PC-3 (cell line): ENCODE measurements around the gene REEP3. TPM values are rescaled to one million over a fixed set of nuclear protein-coding genes. Genes with fewer than 3 reads are reported as not detected.

ENCODE experiments used
- ATAC-seq: fragments of 200-7000 bp; cut with Tn5 transposase; 2 replicates; pipeline ENCODE4 v1.9.1; 2020; ENCODE audit warnings: mild to moderate bottlenecking, moderate library complexity
- BruUV-seq: library from RNA; stranded (reverse); fragments of 400-500 nt; replicated peaks from 2 replicates; lab custom pipeline; 2021; lab: Mats Ljungman, UMichigan
- CTCF ChIA-PET: fragments of 300-600 bp; sonication (Branson Sonifier 250); formaldehyde crosslinking; loops from one replicate; lab custom pipeline; 2022; ENCODE audit warnings: antibody characterized with exemption; lab: Charles Lee
- POLR2A ChIA-PET: fragments of 300-600 bp; sonication (Branson Sonifier 250); formaldehyde crosslinking; loops from one replicate; lab custom pipeline; 2022; ENCODE audit warnings: antibody characterized with exemption; ENCODE audit not compliant: unreplicated experiment; lab: Charles Lee
- DNase-seq: peaks from one replicate; pipeline ENCODE4 v3.0.0-alpha.2; 2015
- H2AFZ ChIP-seq: fragments of 300-600 bp; sonication (generic); 2 replicates; pipeline ENCODE4 v1.6.0; 2016; ENCODE audit warnings: antibody characterized with exemption, low read length
- H3F3A ChIP-seq: fragments of 300-600 bp; sonication (generic); one replicate; pipeline ENCODE4 v1.6.0; 2017; ENCODE audit warnings: antibody characterized with exemption, low read length, control low read depth, mild to moderate bottlenecking; ENCODE audit not compliant: unreplicated experiment
- H3K27ac ChIP-seq: fragments of 300-600 bp; sonication (generic); 2 replicates; pipeline ENCODE4 v1.5.1; 2016; ENCODE audit warnings: mild to moderate bottlenecking, low read length
- H3K27me3 ChIP-seq: fragments of 300-600 bp; sonication (generic); 2 replicates; pipeline ENCODE4 v1.6.1; 2016; ENCODE audit warnings: low read length, mixed read lengths
- H3K36me3 ChIP-seq: fragments of 300-600 bp; sonication (generic); 2 replicates; pipeline ENCODE4 v1.6.1; 2016; ENCODE audit warnings: low read depth, mixed run types, low read length, mixed read lengths
- H3K4me1 ChIP-seq: fragments of 300-600 bp; sonication (generic); 2 replicates; pipeline ENCODE4 v1.5.1; 2016; ENCODE audit warnings: low read length; ENCODE audit not compliant: insufficient read depth
- H3K4me2 ChIP-seq: fragments of 300-600 bp; sonication (generic); 2 replicates; pipeline ENCODE4 v1.6.0; 2016; ENCODE audit warnings: low read length
- H3K4me3 ChIP-seq: fragments of 300-600 bp; sonication (generic); 2 replicates; pipeline ENCODE4 v1.5.1; 2016; ENCODE audit warnings: mild to moderate bottlenecking, low read length, mixed read lengths
- H3K79me2 ChIP-seq: fragments of 300-600 bp; sonication (generic); 2 replicates; pipeline ENCODE4 v1.6.1; 2017; ENCODE audit warnings: low read length, mixed read lengths
- H3K9ac ChIP-seq: fragments of 300-600 bp; sonication (generic); 2 replicates; pipeline ENCODE4 v1.6.0; 2016; ENCODE audit warnings: mild to moderate bottlenecking, low read length
- H3K9me2 ChIP-seq: fragments of 300-600 bp; sonication (generic); replicated peaks from 2 replicates; pipeline ENCODE4 v1.6.1; 2016; ENCODE audit warnings: mixed run types, low read length, mixed read lengths
- H3K9me3 ChIP-seq: fragments of 300-600 bp; sonication (generic); 2 replicates; pipeline ENCODE4 v1.6.1; 2016; ENCODE audit warnings: low read length, mixed read lengths
- H4K20me1 ChIP-seq: fragments of 300-600 bp; sonication (generic); 2 replicates; pipeline ENCODE4 v1.6.1; 2016; ENCODE audit warnings: low read length, mixed read lengths
- EZH2 ChIP-seq: fragments of 300-600 bp; sonication (generic); IDR thresholded peaks from one replicate; pipeline ENCODE4 v1.6.1; 2017; ENCODE audit warnings: antibody characterized with exemption, mild to moderate bottlenecking, low read length; ENCODE audit not compliant: unreplicated experiment
- EZH2phosphoT487 ChIP-seq: fragments of 300-600 bp; sonication (generic); IDR thresholded peaks from 2 replicates; pipeline ENCODE4 v1.6.1; 2018; ENCODE audit warnings: mild to moderate bottlenecking, antibody characterized with exemption, low read length, borderline replicate concordance
- intact Hi-C: fragments of 100-400 bp; cut with micrococcal nuclease; formaldehyde crosslinking; loops from 2 replicates; pipeline ENCODE4 v1.9.0; 2023
- total RNA-seq: library from RNA; depleted of rRNA; stranded (reverse); fragments of >200 nt; gene quantifications from 2 replicates; pipeline ENCODE4 v1.2.3, GENCODE V29; 2014
- TF ChIP-seq, protein P1 (sequence below): fragments of 300-600 bp; sonication (generic); conservative IDR thresholded peaks from 2 replicates; pipeline ENCODE4 v1.5.1; 2017; ENCODE audit warnings: antibody characterized with exemption, low read depth, mild to moderate bottlenecking, low read length

The REEP3 gene
- total RNA-seq, 1 experiment from 2014 or later, result 75.2 TPM

DNA sequence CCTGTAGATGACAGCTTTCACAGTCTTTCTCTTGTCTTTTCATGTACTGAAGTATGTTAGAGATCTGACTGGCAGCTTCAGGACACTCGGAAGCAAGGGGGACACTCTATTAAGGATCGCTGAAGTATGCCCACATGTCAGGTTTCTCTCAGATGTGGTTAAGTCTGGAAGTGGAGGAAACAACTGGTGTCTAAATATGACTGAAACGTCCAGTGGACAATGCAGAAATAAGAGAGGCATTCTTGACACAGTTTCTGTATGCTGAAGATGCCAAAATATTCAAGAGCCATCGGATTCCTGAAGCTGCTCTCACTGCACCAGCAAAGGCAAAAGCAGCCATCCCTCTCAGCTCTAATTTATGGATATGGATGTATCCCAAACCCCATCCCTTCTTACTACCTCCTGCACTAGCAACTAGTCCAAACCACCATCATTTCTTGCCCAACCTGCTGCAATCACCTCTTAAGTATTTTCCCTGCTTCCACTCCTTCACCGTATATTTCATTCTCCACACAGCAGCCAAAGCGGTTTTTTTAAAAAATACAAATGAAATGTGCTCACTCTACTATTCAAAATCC, 113.4 kb downstream of the REEP3 start:
- Histone ChIP-seq H3F3A (peaks cover 3% of the 10 kb centered on the region), H3K4me1 (peaks cover 33% of the 10 kb centered on the region), H3K27ac (peak overlapping the region; percentile 46), H3K79me2 (no peaks in the 10 kb centered on the region), H3K9ac (no peak overlapping the region; the same call in 1 of the 2 replicates), H3K27me3 (no peaks in the 10 kb centered on the region), H4K20me1 (no peaks in the 10 kb centered on the region), H3K9me2 (no peaks in the 10 kb centered on the region), H3K9me3 (no peaks in the 10 kb centered on the region), H3K4me2 (peak overlapping the region; percentile 19), H3K4me3 (no peak overlapping the region), H2AFZ (peak overlapping the region; percentile 21), H3K36me3 (no peaks in the 10 kb centered on the region)
- no peak for DNase-seq
- TF ChIP-seq, protein P1, sequence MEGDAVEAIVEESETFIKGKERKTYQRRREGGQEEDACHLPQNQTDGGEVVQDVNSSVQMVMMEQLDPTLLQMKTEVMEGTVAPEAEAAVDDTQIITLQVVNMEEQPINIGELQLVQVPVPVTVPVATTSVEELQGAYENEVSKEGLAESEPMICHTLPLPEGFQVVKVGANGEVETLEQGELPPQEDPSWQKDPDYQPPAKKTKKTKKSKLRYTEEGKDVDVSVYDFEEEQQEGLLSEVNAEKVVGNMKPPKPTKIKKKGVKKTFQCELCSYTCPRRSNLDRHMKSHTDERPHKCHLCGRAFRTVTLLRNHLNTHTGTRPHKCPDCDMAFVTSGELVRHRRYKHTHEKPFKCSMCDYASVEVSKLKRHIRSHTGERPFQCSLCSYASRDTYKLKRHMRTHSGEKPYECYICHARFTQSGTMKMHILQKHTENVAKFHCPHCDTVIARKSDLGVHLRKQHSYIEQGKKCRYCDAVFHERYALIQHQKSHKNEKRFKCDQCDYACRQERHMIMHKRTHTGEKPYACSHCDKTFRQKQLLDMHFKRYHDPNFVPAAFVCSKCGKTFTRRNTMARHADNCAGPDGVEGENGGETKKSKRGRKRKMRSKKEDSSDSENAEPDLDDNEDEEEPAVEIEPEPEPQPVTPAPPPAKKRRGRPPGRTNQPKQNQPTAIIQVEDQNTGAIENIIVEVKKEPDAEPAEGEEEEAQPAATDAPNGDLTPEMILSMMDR, result no peak
- no peak for TF ChIP-seq EZH2
- TF ChIP-seq EZH2phosphoT487, result no peak
- CTCF ChIA-PET, result interaction anchor here (0.6 to 1.8 kb wide), 2 partner anchors 13 to 86 kb away, joined by 3 to 9 read pairs; no protein-coding TSS in a partner anchor
- no peak for ATAC-seq
- intact Hi-C loops, result no loop called here
- BruUV-seq, result no TSS peak
- POLR2A ChIA-PET, result interaction anchor here (0.7 kb wide), 1 partner anchor 23 kb away, joined by 4 read pairs; no protein-coding TSS in a partner anchor

DNA sequence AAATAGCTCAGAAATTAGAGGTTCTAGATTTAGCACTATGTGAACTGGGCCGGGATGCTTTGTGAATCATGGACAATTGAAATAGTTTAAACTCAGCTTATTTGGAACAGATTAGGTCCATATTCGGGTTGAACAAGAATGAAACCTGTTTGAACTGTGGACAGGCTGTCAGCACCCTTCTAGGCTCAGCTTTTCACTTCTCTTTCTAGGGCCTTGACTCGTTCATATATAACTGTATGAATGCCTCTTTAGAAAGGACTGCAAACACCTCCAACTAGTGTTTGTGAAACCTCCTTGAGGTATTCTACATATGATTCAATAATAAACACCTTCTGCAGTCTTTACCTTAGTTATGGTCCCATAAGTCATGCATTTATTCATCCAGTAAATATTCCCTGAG, 115.6 kb downstream of the REEP3 start:
- CTCF ChIA-PET, result no interaction called here

More for the DNA sequence above, 115.6 kb downstream of the REEP3 start:
- Histone ChIP-seq H3K27ac (no peak overlapping the region), H3K9me3 (no peaks in the 10 kb centered on the region), H3K36me3 (no peaks in the 10 kb centered on the region), H3K4me2 (no peak overlapping the region), H3F3A (no peaks in the 10 kb centered on the region), H3K9me2 (no peaks in the 10 kb centered on the region), H3K9ac (no peak overlapping the region), H3K4me1 (peaks cover 21% of the 10 kb centered on the region), H4K20me1 (no peaks in the 10 kb centered on the region), H3K4me3 (no peak overlapping the region), H2AFZ (no peak overlapping the region), H3K79me2 (no peaks in the 10 kb centered on the region), H3K27me3 (no peaks in the 10 kb centered on the region)
- ATAC-seq (no peak), DNase-seq (no peak)
- BruUV-seq, result no TSS peak
- POLR2A ChIA-PET, result no interaction called here
- TF ChIP-seq EZH2phosphoT487 (no peak), EZH2 (no peak)
- TF ChIP-seq, protein P1, result no peak
- intact Hi-C loops, result no loop called here
